ENCODE measurements around the gene SEPHS2. TPM values are rescaled to one million over a fixed set of nuclear protein-coding genes. Genes with fewer than 3 reads are reported as not detected.

The SEPHS2 gene
- total RNA-seq, 1 donor from 2014 or later = 9.0 TPM

DNA sequence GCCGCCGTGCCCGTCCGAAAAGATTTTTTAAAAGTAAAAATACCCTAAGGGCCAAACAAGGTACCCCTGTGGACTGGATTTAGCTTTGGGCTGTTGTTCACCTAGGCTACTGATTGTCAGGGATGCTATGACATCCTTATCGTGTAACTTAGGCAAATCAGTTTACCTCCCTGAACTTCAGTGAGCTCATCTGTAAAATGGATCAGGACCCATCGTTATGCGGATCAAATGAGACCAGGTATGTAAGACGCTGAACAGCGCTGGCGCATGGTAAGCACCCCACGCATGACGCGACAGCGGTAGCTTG, 38.9 kb downstream of the SEPHS2 start:
- Mint-ChIP-seq H3K27ac (peak overlapping the region; percentile 31), H3K36me3 (peaks cover 3% of the 10 kb centered on the region), H3K4me1 (peaks cover 27% of the 10 kb centered on the region), H3K4me3 (peak overlapping the region; percentile 92), H3K9me3 (no peaks in the 10 kb centered on the region), H3K27me3 (ENCODE audit: insufficient read depth, low read depth) (peaks cover 8% of the 10 kb centered on the region)
- Histone ChIP-seq H3K27me3 (no peaks in the 10 kb centered on the region), H3K4me3 (peak overlapping the region; percentile 98), H3K36me3 (no peaks in the 10 kb centered on the region), H3F3A (ENCODE audit: low read depth) (peaks cover 45% of the 10 kb centered on the region), H3K79me2 (ENCODE audit: low read depth) (peaks cover 40% of the 10 kb centered on the region), H3K9me3 (ENCODE audit: low read depth) (no peaks in the 10 kb centered on the region), H3K4me1 (peaks cover 14% of the 10 kb centered on the region), H3K9ac (no peak overlapping the region), H4K20me1 (ENCODE audit: low read depth) (peaks cover 31% of the 10 kb centered on the region), H2AFZ (replicated peaks) (no peak overlapping the region), H3K27ac (no peak overlapping the region), H3K4me2 (peak overlapping the region; percentile 95)
- DNase-seq (ENCODE audit: low spot score) = no peak
- TF ChIP-seq CTCF (IDR thresholded peaks at IDR 0.05) (no peak), EZH2phosphoT487 (IDR thresholded peaks at IDR 0.05) (no peak), EZH2 (IDR thresholded peaks at IDR 0.05) (no peak)

DNA sequence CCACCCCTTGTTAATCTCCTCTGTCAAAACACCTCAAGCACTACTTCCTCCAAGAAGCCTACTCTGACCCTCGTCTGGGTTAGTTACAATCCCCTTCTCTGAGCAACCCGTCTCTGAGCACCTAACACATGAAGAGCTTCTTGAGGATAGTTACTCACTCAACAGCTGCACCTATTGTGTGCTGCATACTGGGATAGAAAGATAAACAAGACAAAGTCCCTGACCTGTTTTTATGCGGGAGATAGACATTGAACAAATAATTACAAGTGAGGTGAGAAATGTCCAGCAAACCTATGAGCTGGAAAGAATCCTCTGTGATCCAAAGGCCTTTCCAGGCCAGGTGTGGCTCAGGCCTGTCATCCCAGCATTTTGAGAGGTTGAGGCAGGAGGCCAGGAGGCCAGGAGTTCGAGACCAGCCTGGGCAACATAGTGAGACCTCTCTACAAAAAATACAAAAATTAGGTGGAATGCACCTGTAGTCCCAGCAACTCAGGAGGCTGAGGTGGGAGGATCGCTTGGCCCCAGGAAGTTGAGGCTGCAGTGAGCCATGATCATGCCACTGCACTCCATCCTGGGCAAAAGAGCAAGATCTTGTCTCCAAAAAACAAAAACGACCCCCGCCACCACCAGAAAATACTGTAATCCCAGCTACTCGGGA, 43.8 kb downstream of the SEPHS2 start:
- peaks cover 26% of the 10 kb centered on the region for H3K4me1 ChIP-seq
- H3K36me3 Mint-ChIP-seq = peaks cover 3% of the 10 kb centered on the region
- H3K27ac Mint-ChIP-seq = peak overlapping the region; percentile 100

DNA sequence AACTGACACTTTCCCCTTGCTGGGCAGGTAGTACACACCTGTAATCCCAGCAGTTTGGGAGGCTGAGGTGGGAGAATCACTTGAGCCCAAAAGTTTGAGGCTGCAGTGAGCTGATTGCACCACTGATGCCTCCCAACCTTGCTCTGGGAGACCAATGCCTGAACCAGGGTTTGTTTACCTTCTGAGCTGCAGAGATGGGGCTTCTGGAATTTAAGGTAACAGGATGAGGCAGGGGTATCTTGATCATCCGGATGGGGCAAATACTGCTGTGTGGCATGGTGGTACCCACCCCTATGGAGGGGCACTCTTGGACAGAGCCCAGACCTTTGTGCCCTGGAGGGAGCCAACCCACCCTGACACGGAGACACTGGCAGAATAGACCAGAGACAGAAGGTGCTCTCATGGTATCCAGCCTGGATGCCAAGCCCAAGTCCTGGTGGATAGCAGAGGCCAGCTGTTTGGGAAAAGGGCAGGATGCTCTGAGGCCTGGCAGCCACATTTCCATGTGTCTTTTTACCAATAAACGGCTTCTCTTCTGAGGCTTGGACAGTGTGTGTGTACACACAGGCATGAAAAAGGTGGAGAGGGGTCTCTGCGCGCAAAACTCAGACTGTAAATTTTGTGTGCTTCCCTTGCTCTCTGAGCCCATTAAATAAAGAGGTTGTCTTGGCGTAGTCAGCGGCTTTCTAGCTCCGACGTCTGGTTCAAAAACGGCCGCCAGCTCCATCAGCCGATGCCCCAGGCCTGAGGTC, 46.1 kb downstream of the SEPHS2 start:
- peak overlapping the region; percentile 100 for H3K27ac Mint-ChIP-seq
- no peak for DNase-seq (ENCODE audit: low spot score)
- H2AFZ ChIP-seq (replicated peaks) = no peak overlapping the region

More for the DNA sequence above, 43.8 kb downstream of the SEPHS2 start:
- Histone ChIP-seq H2AFZ (replicated peaks) (no peak overlapping the region), H3F3A (ENCODE audit: low read depth) (peaks cover 65% of the 10 kb centered on the region), H3K9ac (no peak overlapping the region), H3K36me3 (no peaks in the 10 kb centered on the region), H3K79me2 (ENCODE audit: low read depth) (peaks cover 23% of the 10 kb centered on the region), H4K20me1 (ENCODE audit: low read depth) (peaks cover 27% of the 10 kb centered on the region), H3K27me3 (no peaks in the 10 kb centered on the region), H3K4me2 (no peak overlapping the region), H3K4me3 (no peak overlapping the region), H3K27ac (peak overlapping the region; percentile 5), H3K9me3 (ENCODE audit: low read depth) (no peaks in the 10 kb centered on the region)
- TF ChIP-seq EZH2phosphoT487 (IDR thresholded peaks at IDR 0.05) (no peak), CTCF (IDR thresholded peaks at IDR 0.05) (no peak), EZH2 (IDR thresholded peaks at IDR 0.05) (no peak)
- DNase-seq (ENCODE audit: low spot score) = no peak
- Mint-ChIP-seq H3K4me1 (peaks cover 36% of the 10 kb centered on the region), H3K4me3 (peak overlapping the region; percentile 86), H3K27me3 (ENCODE audit: insufficient read depth, low read depth) (peaks cover 18% of the 10 kb centered on the region), H3K9me3 (no peaks in the 10 kb centered on the region)

More for the DNA sequence above, 46.1 kb downstream of the SEPHS2 start:
- H3K4me3 Mint-ChIP-seq = peak overlapping the region; percentile 86
- H3K27me3 Mint-ChIP-seq (ENCODE audit: insufficient read depth, low read depth) = peaks cover 21% of the 10 kb centered on the region
- no peaks in the 10 kb centered on the region for H3K9me3 ChIP-seq (ENCODE audit: low read depth)
- H3K36me3 ChIP-seq = no peaks in the 10 kb centered on the region
- peak overlapping the region; percentile 82 for H3K4me2 ChIP-seq
- H3K79me2 ChIP-seq (ENCODE audit: low read depth) = peaks cover 37% of the 10 kb centered on the region
- H3K27me3 ChIP-seq = no peaks in the 10 kb centered on the region
- peaks cover 40% of the 10 kb centered on the region for H4K20me1 ChIP-seq (ENCODE audit: low read depth)
- peaks cover 36% of the 10 kb centered on the region for H3K4me1 ChIP-seq
- H3K4me3 ChIP-seq = peak overlapping the region; percentile 45
- H3K9ac ChIP-seq = peak overlapping the region; percentile 21
- no peaks in the 10 kb centered on the region for H3K9me3 Mint-ChIP-seq
- peak overlapping the region; percentile 96 for H3K27ac ChIP-seq
- peaks cover 78% of the 10 kb centered on the region for H3F3A ChIP-seq (ENCODE audit: low read depth)
- peaks cover 39% of the 10 kb centered on the region for H3K4me1 Mint-ChIP-seq
- no peak for TF ChIP-seq EZH2 (IDR thresholded peaks at IDR 0.05)
- no peak for TF ChIP-seq CTCF (IDR thresholded peaks at IDR 0.05)
- TF ChIP-seq EZH2phosphoT487 (IDR thresholded peaks at IDR 0.05) = no peak
- H3K36me3 Mint-ChIP-seq = peaks cover 5% of the 10 kb centered on the region
